ENCODE measurements around the gene CKAP4.

GRCh38 chr12:106195621-106196027 lies 52.2 kb downstream of the CKAP4 start:
- TF ChIP-seq EZH2 (IDR thresholded peaks at IDR 0.05) (no peak), POLR2AphosphoS5 (IDR thresholded peaks at IDR 0.05; ENCODE audit: borderline replicate concordance, low read depth, low read length) (no peak), FOXP2 (optimal IDR thresholded peaks at IDR 0.05; ENCODE audit: control extremely low read depth, extremely low read length, insufficient read depth) (no peak)
